SK-N-SH (cell line): ENCODE measurements around the gene CFAP43. TPM values are rescaled to one million over a fixed set of nuclear protein-coding genes. Genes with fewer than 3 reads are reported as not detected.

Experiments used
- CTCF ChIA-PET: fragments of 300-600, 350-600 bp; formaldehyde crosslinking; extraction: SDS; loops from one replicate; lab custom pipeline; 2021; lab: Yijun Ruan, JAX
- POLR2A ChIA-PET: fragments of 350-600 bp; sonication (Branson Sonifier 250); formaldehyde crosslinking; extraction: SDS; loops from one replicate; lab custom pipeline; 2020; ENCODE audit warnings: antibody characterized with exemption, inconsistent platforms; lab: Yijun Ruan, JAX
- DNase-seq: peaks from one replicate; pipeline ENCODE4 v3.0.0; 2012
- H2AFZ ChIP-seq: fragments of 200-600 bp; sonication (generic); 2 replicates; pipeline ENCODE4 v1.8.1; 2016; ENCODE audit warnings: antibody characterized with exemption, mild to moderate bottlenecking, low read depth
- H3F3A ChIP-seq: fragments of 200-600 bp; sonication (generic); replicated peaks from 2 replicates; pipeline ENCODE3; 2016; ENCODE audit warnings: antibody characterized with exemption, mild to moderate bottlenecking; ENCODE audit not compliant: insufficient read depth
- H3K27ac ChIP-seq, 2 experiments: fragments of 200-500 bp in 1 of 2; fragments of 200-600 bp in 1 of 2; sonication (Bioruptor generic) in 1 of 2; sonication (generic), shearing (Covaris generic) in 1 of 2; 2 replicates each; pipeline versions ENCODE4 v1.5.1 to v1.6.1; 2014 to 2016; ENCODE audit warnings: low read depth in 2 of 2, inconsistent platforms in 1 of 2, low read length in 1 of 2, mild to moderate bottlenecking in 1 of 2, mixed read lengths in 1 of 2
- H3K27me3 ChIP-seq: fragments of 200-600 bp; sonication (generic), shearing (Covaris generic); 2 replicates; pipeline ENCODE4 v1.6.1; 2016; ENCODE audit warnings: mixed run types; ENCODE audit not compliant: insufficient read depth
- H3K36me3 ChIP-seq, 2 experiments: fragments of 200-500 bp in 1 of 2; fragments of 200-600 bp in 1 of 2; sonication (Bioruptor generic) in 1 of 2; sonication (generic) in 1 of 2; replicated peaks in 1 of 2; 2 replicates each; pipeline versions ENCODE3 to v1.5.1; 2014 to 2016; ENCODE audit warnings: low read length in 1 of 2, mild to moderate bottlenecking in 1 of 2; ENCODE audit not compliant: insufficient read depth in 2 of 2, control insufficient read depth in 1 of 2
- H3K4me1 ChIP-seq, 2 experiments: fragments of 200-500 bp in 1 of 2; fragments of 200-600 bp in 1 of 2; sonication (Bioruptor generic) in 1 of 2; sonication (generic), shearing (Covaris generic) in 1 of 2; 2 replicates each; pipeline versions ENCODE4 v1.5.1 to v1.6.1; 2014 to 2016; ENCODE audit warnings: low read depth in 1 of 2, low read length in 1 of 2, mixed run types in 1 of 2; ENCODE audit not compliant: insufficient read depth in 2 of 2, control insufficient read depth in 1 of 2
- H3K4me2 ChIP-seq: fragments of 200-600 bp; sonication (generic), shearing (Covaris generic); 2 replicates; pipeline ENCODE4 v1.6.1; 2017; ENCODE audit warnings: mixed run types
- H3K4me3 ChIP-seq, 2 experiments: fragments of 200-500 bp in 1 of 2; fragments of 200-600 bp in 1 of 2; sonication (Bioruptor generic) in 1 of 2; sonication (generic), shearing (Covaris generic) in 1 of 2; 2 replicates each; pipeline versions ENCODE4 v1.5.1 to v1.8.1; 2014 to 2016; ENCODE audit warnings: low read depth in 2 of 2, inconsistent platforms in 1 of 2, low read length in 1 of 2, mild to moderate bottlenecking in 1 of 2, mixed read lengths in 1 of 2, moderate library complexity in 1 of 2
- H3K79me2 ChIP-seq: fragments of 200-600 bp; sonication (generic); 2 replicates; pipeline ENCODE4 v1.8.1; 2017; ENCODE audit warnings: mild to moderate bottlenecking; ENCODE audit not compliant: insufficient read depth
- H3K9ac ChIP-seq: fragments of 200-600 bp; sonication (generic); 2 replicates; pipeline ENCODE4 v1.6.1; 2017; ENCODE audit warnings: mixed run types
- H3K9me2 ChIP-seq: fragments of 200-600 bp; sonication (generic); 2 replicates; pipeline ENCODE4 v1.6.1; 2017; ENCODE audit warnings: mixed run types
- H3K9me3 ChIP-seq: fragments of 200-600 bp; sonication (generic); 2 replicates; pipeline ENCODE4 v1.6.1; 2017; ENCODE audit warnings: mixed run types, mild to moderate bottlenecking, moderate library complexity
- H4K20me1 ChIP-seq: fragments of 200-600 bp; sonication (generic); 2 replicates; pipeline ENCODE4 v1.6.1; 2017; ENCODE audit warnings: mild to moderate bottlenecking, mixed run types; ENCODE audit not compliant: insufficient read depth
- CHD2 ChIP-seq: fragments of 150-350 bp; IDR thresholded peaks from 2 replicates; pipeline ENCODE4 v1.6.1; 2018; ENCODE audit warnings: low read length; ENCODE audit not compliant: partially characterized antibody
- ELF1 ChIP-seq: IDR thresholded peaks from 2 replicates; pipeline ENCODE4 v1.4.0; 2012
- EP300 ChIP-seq, 2 experiments: IDR thresholded peaks; 2 replicates each; pipeline versions ENCODE4 v1.4.0 to v1.6.1; 2012; ENCODE audit warnings: borderline replicate concordance in 1 of 2, low read depth in 1 of 2, low read length in 1 of 2
- EZH2phosphoT487 ChIP-seq: fragments of 200-600 bp; sonication (generic); IDR thresholded peaks from 2 replicates; pipeline ENCODE4 v1.6.1; 2017; ENCODE audit warnings: low read depth, mixed run types, mild to moderate bottlenecking, antibody characterized with exemption, moderate library complexity, borderline replicate concordance
- FOXJ3 ChIP-seq: sonication (generic); formaldehyde crosslinking; IDR thresholded peaks from 2 replicates; pipeline ENCODE4 v1.5.1; 2020; ENCODE audit warnings: mild to moderate bottlenecking, missing genetic modification reagents
- FOXM1 ChIP-seq: IDR thresholded peaks from 2 replicates; pipeline ENCODE4 v1.4.0; 2012; ENCODE audit warnings: low read depth, mild to moderate bottlenecking
- GATA2 ChIP-seq: sonication (generic); formaldehyde crosslinking; IDR thresholded peaks from 2 replicates; pipeline ENCODE4 v1.5.0; 2020; ENCODE audit warnings: mild to moderate bottlenecking, missing genetic modification reagents
- IRF3 ChIP-seq: fragments of 150-350 bp; IDR thresholded peaks from 2 replicates; pipeline ENCODE4 v1.6.1; 2016; ENCODE audit warnings: mild to moderate bottlenecking, low read depth, low read length
- JUND ChIP-seq: IDR thresholded peaks from 2 replicates; pipeline ENCODE4 v1.4.0; 2012
- MAX ChIP-seq: IDR thresholded peaks from 2 replicates; pipeline ENCODE4 v1.4.0; 2012; ENCODE audit warnings: low read depth
- MEF2A ChIP-seq: IDR thresholded peaks from 2 replicates; pipeline ENCODE4 v1.4.0; 2012; ENCODE audit warnings: low read depth, borderline replicate concordance
- MXI1 ChIP-seq: IDR thresholded peaks from 2 replicates; pipeline ENCODE4 v1.6.1; 2012; ENCODE audit warnings: mild to moderate bottlenecking, low read depth, low read length, improper control_type of control experiment
- NFIC ChIP-seq: IDR thresholded peaks from 2 replicates; pipeline ENCODE4 v1.4.0; 2012; ENCODE audit warnings: borderline replicate concordance
- NRF1 ChIP-seq: IDR thresholded peaks from 2 replicates; pipeline ENCODE4 v1.6.1; 2012; ENCODE audit warnings: low read depth, mild to moderate bottlenecking, low read length
- PBX3 ChIP-seq: IDR thresholded peaks from 2 replicates; pipeline ENCODE4; 2012
- POLR2AphosphoS5 ChIP-seq: IDR thresholded peaks from 2 replicates; pipeline ENCODE4 v1.6.1; 2012; ENCODE audit warnings: low read depth, low read length
- RCOR1 ChIP-seq: fragments of 150-350 bp; IDR thresholded peaks from 2 replicates; pipeline ENCODE4 v1.6.1; 2017; ENCODE audit warnings: antibody characterized with exemption, low read length
- REST ChIP-seq: IDR thresholded peaks from 2 replicates; pipeline ENCODE4 v1.6.1; 2012; ENCODE audit warnings: mild to moderate bottlenecking, low read depth, low read length, moderate library complexity
- RFX5 ChIP-seq: IDR thresholded peaks from 2 replicates; pipeline ENCODE4 v1.6.1; 2012; ENCODE audit warnings: mild to moderate bottlenecking, improper control_type of control experiment, low read length
- SIN3A ChIP-seq: IDR thresholded peaks from 2 replicates; pipeline ENCODE4 v1.6.1; 2012; ENCODE audit warnings: low read depth, mild to moderate bottlenecking, low read length, moderate library complexity, borderline replicate concordance
- SMC3 ChIP-seq: IDR thresholded peaks from 2 replicates; pipeline ENCODE4 v1.6.1; 2012; ENCODE audit warnings: low read depth, low read length, improper control_type of control experiment
- TCF12 ChIP-seq: IDR thresholded peaks from 2 replicates; pipeline ENCODE4 v1.4.0; 2012
- TEAD4 ChIP-seq: IDR thresholded peaks from 2 replicates; pipeline ENCODE4 v1.4.0; 2012; ENCODE audit warnings: mild to moderate bottlenecking, borderline replicate concordance; ENCODE audit not compliant: insufficient read depth
- ZBTB33 ChIP-seq: IDR thresholded peaks from 2 replicates; pipeline ENCODE4 v1.4.0; 2012; ENCODE audit warnings: low read depth, borderline replicate concordance
- WGBS: methylation state at CpG from one replicate; pipeline ENCODE4 v1.1.6; 2017; ENCODE audit warnings: low lambda C conversion rate; 5-methylcytosine and 5-hydroxymethylcytosine counted together
- polyA plus RNA-seq, 3 experiments: library from polyadenylated mRNA; depleted of rRNA; stranded (reverse); fragments of >200 nt; gene quantifications; 2 replicates each; pipeline ENCODE4 v1.2.3, GENCODE V29; 2012

CFAP43 gene
- polyA plus RNA-seq, 1 of the 3 experiments (the other 2 are of a cell fraction): 0.35 TPM

- peak within 1 kb of the TSS; percentile 66 to 97 for H3K4me3 ChIP-seq
- DNase-seq: peak; percentile 99
- H4K20me1 ChIP-seq: 0 out of 2 replicates have a peak, but pooled peaks cover 5% of the 10 kb centered on the region
- H3K79me2 ChIP-seq: peaks cover 44% of the 10 kb centered on the region
- peak within 1 kb of the TSS; percentile 71 to 85 for H3K27ac ChIP-seq
- H3K4me1 ChIP-seq: peaks cover 6 to 11% of the 10 kb centered on the region in 2 experiments; a peak in 2 of 4 replicates
- H3F3A ChIP-seq: peaks cover 33% of the 10 kb centered on the region
- ChIA-PET CTCF (interaction anchor here (1.2 kb wide), 2 partner anchors 20 to 22 kb away, joined by 3 to 4 read pairs; no protein-coding TSS in a partner anchor), POLR2A (interaction anchor here (0.6 to 1.9 kb wide), 4 partner anchors 11 to 37 kb away, joined by 3 to 10 read pairs (median 4); partner anchors contain the start of genes CFAP43 and GSTO1)
- H3K4me2 ChIP-seq: peak within 1 kb of the TSS; percentile 83
- no peaks in the 10 kb centered on the region for H3K9me2 ChIP-seq
- H2AFZ ChIP-seq: peak within 1 kb of the TSS; percentile 87
- 2% methylated on average over 35 of the region's 59 CpGs for WGBS
- peak within 1 kb of the TSS; percentile 82 for H3K9ac ChIP-seq
- no peaks in the 10 kb centered on the region for H3K27me3 ChIP-seq
- H3K36me3 ChIP-seq: peaks cover 33 to 44% of the 10 kb centered on the region in 2 experiments
- no peaks in the 10 kb centered on the region for H3K9me3 ChIP-seq
- TF ChIP-seq POLR2AphosphoS5: peak; percentile 94
- TF ChIP-seq RFX5: peak; percentile 58; the same call in 1 of the 2 replicates
- TF ChIP-seq ZBTB33: peak; percentile 95
- no peak for TF ChIP-seq NRF1
- no peak for TF ChIP-seq RCOR1
- no peak for TF ChIP-seq FOXJ3 (CRISPR knock-in tag)
- no peak for TF ChIP-seq TEAD4
- TF ChIP-seq MAX: peak; percentile 12
- TF ChIP-seq IRF3: peak; percentile 64; the same call in 1 of the 2 replicates
- TF ChIP-seq EZH2phosphoT487: no peak
- no peak for TF ChIP-seq NFIC
- TF ChIP-seq GATA2 (CRISPR knock-in tag): no peak
- no peak for TF ChIP-seq FOXM1
- peak; percentile 67 for TF ChIP-seq MXI1
- no peak for TF ChIP-seq SMC3
- peak; percentile 44; the same call in 1 of the 2 replicates for TF ChIP-seq JUND
- no peak; the same call in 1 of the 2 replicates for TF ChIP-seq TCF12
- TF ChIP-seq EP300 (IDR thresholded peaks at IDR 0.05; ENCODE audit: borderline replicate concordance in 1 of 2, low read depth in 1 of 2, low read length in 1 of 2): no peak; a peak in 1 of 4 replicates
- TF ChIP-seq MEF2A: peak; percentile 17; the same call in 1 of the 2 replicates
- TF ChIP-seq REST: peak; percentile 40; the same call in 1 of the 2 replicates
- peak; percentile 98 for TF ChIP-seq CHD2
- TF ChIP-seq ELF1: peak; percentile 91
- 0 out of 2 replicates have a peak, but pooled peaks have one; percentile 38 for TF ChIP-seq SIN3A
- TF ChIP-seq PBX3: peak; percentile 10; the same call in 1 of the 2 replicates
Observed at GRCh38 chr10:104268713-104269645, 36.8 kb upstream of the CFAP43 start, which contains the start of gene GSTO2. Gene GSTO2, plus strand, starts transcription at chr10:104269184. Its CDS starts 5,732 bp downstream, at chr10:104274916.
